ENCODE data around the gene KCNMA1. TPM values are rescaled to one million over a fixed set of nuclear protein-coding genes. Genes with fewer than 3 reads are reported as not detected.

KCNMA1 gene
- total and polyA plus RNA-seq, 10 of the 15 experiments (the other 5 are each of a cell fraction or from before 2014, with no cell fraction given), result 8.5 to 77.0 (median 21.3) TPM

GRCh38 chr10:77060913-77061312 is 576.7 kb downstream of the KCNMA1 start:
- H3K9me3 ChIP-seq (replicated peaks; ENCODE audit: control insufficient read depth, insufficient read depth, low read length), result no peaks in the 10 kb centered on the region
- intact Hi-C loops (cut with micrococcal nuclease; ENCODE audit: unreplicated experiment) (no loop called here), in situ Hi-C loops (cut with MboI) (no loop called here)
- no peak for DNase-seq (ENCODE audit: low read depth, low spot score)
- no peak overlapping the region for H3K9ac ChIP-seq (ENCODE audit: control insufficient read depth, insufficient read depth, low read length)
- no peak for ATAC-seq
- CTCF ChIA-PET, result interaction anchor here (0.6 kb wide), 2 partner anchors 295 to 977 kb away, joined by 3 to 4 read pairs; no protein-coding TSS in a partner anchor
- H3K4me3 ChIP-seq, result no peak overlapping the region
- 0% methylated on average over 2 of the region's 2 CpGs for WGBS (ENCODE audit: insufficient coverage, insufficient replicate concordance, low lambda C conversion rate, missing lambda C conversion rate)
- no peak for FAIRE-seq
- H4K20me1 ChIP-seq (ENCODE audit: control insufficient read depth, insufficient read depth), result no peaks in the 10 kb centered on the region
- H3K27me3 ChIP-seq (replicated peaks in 1 of 2; ENCODE audit: control insufficient read depth in 2 of 2, insufficient read depth in 2 of 2, low read length in 1 of 2), result no peaks in the 10 kb centered on the region
- RAD21 ChIA-PET (ENCODE audit: unreplicated experiment), result no interaction called here
- no peak overlapping the region for H3K27ac ChIP-seq (ENCODE audit: control insufficient read depth, insufficient read depth)
- POLR2A ChIA-PET, result no interaction called here
- H2AFZ ChIP-seq (ENCODE audit: control insufficient read depth, low read depth, low read length), result no peak overlapping the region
- H3K4me2 ChIP-seq (ENCODE audit: control insufficient read depth, insufficient read depth), result no peak overlapping the region
- no TSS peak for BruUV-seq (replicated peaks)
- no peaks in the 10 kb centered on the region for H3K36me3 ChIP-seq (ENCODE audit: control insufficient read depth in 2 of 2, insufficient read depth in 2 of 2, low read length in 1 of 2)
- H3K79me2 ChIP-seq (ENCODE audit: control insufficient read depth, insufficient read depth, low read length), result no peaks in the 10 kb centered on the region
- no peaks in the 10 kb centered on the region for H3K4me1 ChIP-seq (ENCODE audit: control insufficient read depth, insufficient read depth, low read length)
- SMC1A ChIA-PET (ENCODE audit: uncharacterized antibody, unreplicated experiment), result no interaction called here
- TF ChIP-seq SMAD1 (IDR thresholded peaks at IDR 0.05; ENCODE audit: low read depth, partially characterized antibody) (no peak), RCOR1 (conservative IDR thresholded peaks at IDR 0.05; ENCODE audit: low read depth, low read length) (no peak), ZBTB11 (CRISPR knock-in tag; IDR thresholded peaks at IDR 0.05) (no peak), MTA3 (IDR thresholded peaks at IDR 0.05; ENCODE audit: borderline replicate concordance, low read length) (no peak), PML (IDR thresholded peaks at IDR 0.05; ENCODE audit: low read length) (no peak), ZNF217 (IDR thresholded peaks at IDR 0.05) (no peak), ZNF384 (IDR thresholded peaks at IDR 0.05; ENCODE audit: borderline replicate concordance, low read depth, low read length) (no peak), BCLAF1 (IDR thresholded peaks at IDR 0.05) (no peak), CUX1 (IDR thresholded peaks at IDR 0.05; ENCODE audit: insufficient replicate concordance, low read depth, low read length) (no peak)
- TF ChIP-seq, protein P1, sequence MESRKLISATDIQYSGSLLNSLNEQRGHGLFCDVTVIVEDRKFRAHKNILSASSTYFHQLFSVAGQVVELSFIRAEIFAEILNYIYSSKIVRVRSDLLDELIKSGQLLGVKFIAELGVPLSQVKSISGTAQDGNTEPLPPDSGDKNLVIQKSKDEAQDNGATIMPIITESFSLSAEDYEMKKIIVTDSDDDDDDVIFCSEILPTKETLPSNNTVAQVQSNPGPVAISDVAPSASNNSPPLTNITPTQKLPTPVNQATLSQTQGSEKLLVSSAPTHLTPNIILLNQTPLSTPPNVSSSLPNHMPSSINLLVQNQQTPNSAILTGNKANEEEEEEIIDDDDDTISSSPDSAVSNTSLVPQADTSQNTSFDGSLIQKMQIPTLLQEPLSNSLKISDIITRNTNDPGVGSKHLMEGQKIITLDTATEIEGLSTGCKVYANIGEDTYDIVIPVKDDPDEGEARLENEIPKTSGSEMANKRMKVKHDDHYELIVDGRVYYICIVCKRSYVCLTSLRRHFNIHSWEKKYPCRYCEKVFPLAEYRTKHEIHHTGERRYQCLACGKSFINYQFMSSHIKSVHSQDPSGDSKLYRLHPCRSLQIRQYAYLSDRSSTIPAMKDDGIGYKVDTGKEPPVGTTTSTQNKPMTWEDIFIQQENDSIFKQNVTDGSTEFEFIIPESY (IDR thresholded peaks at IDR 0.05), result no peak
